Activated T-cell treated with anti-CD3 and anti-CD28 coated beads, Interleukin-2, amount 50 U/mL, for 48 hours (primary cell): ENCODE results near the gene ZNF324.
"Not testable (repeated sequence)": the region's sequence is repeated elsewhere in the genome, so short reads cannot be mapped to it uniquely, and the experiment has no call there.

Experiments
- DNase-seq, 2 experiments: peaks; one replicate each; pipeline ENCODE4 v3.0.0-alpha.2; 2020

ZNF324 gene

GRCh38 chr19:58507602-58508223 is 40.8 kb downstream of the ZNF324 start:
- not testable (repeated sequence) for DNase-seq

- no peak for DNase-seq
Measured at GRCh38 chr19:58509731-58510083, 42.8 kb downstream of the ZNF324 start.

- no peak for DNase-seq
Measured at GRCh38 chr19:58510084-58510862, 43.4 kb downstream of the ZNF324 start.

GRCh38 chr19:58511353-58512208 is 44.7 kb downstream of the ZNF324 start, which contains the start of gene SLC27A5:
TSS of gene SLC27A5 (minus strand) at chr19:58511992. CDS start at chr19:58511955, 37 bp downstream.
- no peak for DNase-seq

GRCh38 chr19:58513213-58513693 is 46.4 kb downstream of the ZNF324 start:
- no peak for DNase-seq

- peak; percentile 98 for DNase-seq
Measured at GRCh38 chr19:58513694-58514563, 47.0 kb downstream of the ZNF324 start.

GRCh38 chr19:58514564-58515022 is 47.7 kb downstream of the ZNF324 start:
- no peak for DNase-seq

- DNase-seq, result no peak
Measured at GRCh38 chr19:58515259-58515658, 48.4 kb downstream of the ZNF324 start.

- DNase-seq, result no peak
Measured at GRCh38 chr19:58516246-58516836, 49.5 kb downstream of the ZNF324 start.

GRCh38 chr19:58516964-58517833 is 50.3 kb downstream of the ZNF324 start:
- peak in 1 of 2 experiments; percentile 32 for DNase-seq

GRCh38 chr19:58518256-58519086 is 51.6 kb downstream of the ZNF324 start:
- DNase-seq, result peak in 1 of 2 experiments; percentile 46

GRCh38 chr19:58519087-58519354 is 52.1 kb downstream of the ZNF324 start:
- peak; percentile 71 to 73 for DNase-seq

GRCh38 chr19:58519355-58520256 is 52.7 kb downstream of the ZNF324 start, which contains the start of gene ZBTB45:
TSS of gene ZBTB45 (minus strand) at chr19:58519810. CDS start at chr19:58517673, 2,137 bp downstream.
- DNase-seq, result peak; percentile 94 to 95

- no peak for DNase-seq
Measured at GRCh38 chr19:58520257-58520599, 53.3 kb downstream of the ZNF324 start.

GRCh38 chr19:58521651-58522050 is 54.8 kb downstream of the ZNF324 start:
- no peak for DNase-seq

GRCh38 chr19:58522709-58523108 is 55.8 kb downstream of the ZNF324 start:
- no peak for DNase-seq
